ENCODE data around the gene OR5H6.

The OR5H6 gene

DNA sequence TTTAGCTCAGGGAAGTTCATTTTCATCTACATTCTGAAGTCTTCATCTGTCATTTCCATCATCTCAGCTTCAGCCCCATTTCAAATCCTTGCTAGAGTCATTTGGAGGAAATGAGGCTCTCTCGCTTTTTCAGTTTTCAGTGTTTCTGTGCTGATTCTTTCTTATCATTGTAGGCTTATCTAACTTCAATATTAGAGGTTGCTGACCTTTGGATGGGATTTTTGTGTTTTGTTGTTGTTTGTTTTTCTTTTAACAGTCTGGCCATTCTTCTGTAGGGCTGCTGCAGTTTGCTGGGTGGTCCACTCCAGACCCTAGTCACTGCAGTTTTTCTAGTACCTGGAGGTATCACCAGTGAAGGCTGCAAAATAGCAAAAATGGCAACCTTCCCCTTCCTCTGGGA lies 26.9 kb downstream of the OR5H6 start (continued):
- no peak for TF ChIP-seq ISL1 (CRISPR knock-in tag; IDR thresholded peaks at IDR 0.05)
- no peak for TF ChIP-seq ZFP3 (CRISPR knock-in tag; IDR thresholded peaks at IDR 0.05)
- no peak for TF ChIP-seq CSRNP3 (CRISPR knock-in tag; IDR thresholded peaks at IDR 0.05)
- TF ChIP-seq BACH2 (CRISPR knock-in tag; IDR thresholded peaks at IDR 0.05; ENCODE audit: borderline replicate concordance) = no peak
- TF ChIP-seq ZNF8 (CRISPR knock-in tag; IDR thresholded peaks at IDR 0.05) = no peak
- TF ChIP-seq POU6F1 (CRISPR knock-in tag; IDR thresholded peaks at IDR 0.05; ENCODE audit: borderline replicate concordance, low read depth) = no peak
- TF ChIP-seq TOX (CRISPR knock-in tag; IDR thresholded peaks at IDR 0.05; ENCODE audit: borderline replicate concordance) = no peak

GRCh38 chr3:98291332-98291957 lies 27.4 kb downstream of the OR5H6 start:
- TF ChIP-seq SNAI2 (CRISPR knock-in tag; IDR thresholded peaks at IDR 0.05) = no peak
- no peak for TF ChIP-seq CSDC2 (CRISPR knock-in tag; IDR thresholded peaks at IDR 0.05)
- TF ChIP-seq TCF4 (CRISPR knock-in tag; IDR thresholded peaks at IDR 0.05; ENCODE audit: borderline replicate concordance) = no peak
- TF ChIP-seq, protein P1, sequence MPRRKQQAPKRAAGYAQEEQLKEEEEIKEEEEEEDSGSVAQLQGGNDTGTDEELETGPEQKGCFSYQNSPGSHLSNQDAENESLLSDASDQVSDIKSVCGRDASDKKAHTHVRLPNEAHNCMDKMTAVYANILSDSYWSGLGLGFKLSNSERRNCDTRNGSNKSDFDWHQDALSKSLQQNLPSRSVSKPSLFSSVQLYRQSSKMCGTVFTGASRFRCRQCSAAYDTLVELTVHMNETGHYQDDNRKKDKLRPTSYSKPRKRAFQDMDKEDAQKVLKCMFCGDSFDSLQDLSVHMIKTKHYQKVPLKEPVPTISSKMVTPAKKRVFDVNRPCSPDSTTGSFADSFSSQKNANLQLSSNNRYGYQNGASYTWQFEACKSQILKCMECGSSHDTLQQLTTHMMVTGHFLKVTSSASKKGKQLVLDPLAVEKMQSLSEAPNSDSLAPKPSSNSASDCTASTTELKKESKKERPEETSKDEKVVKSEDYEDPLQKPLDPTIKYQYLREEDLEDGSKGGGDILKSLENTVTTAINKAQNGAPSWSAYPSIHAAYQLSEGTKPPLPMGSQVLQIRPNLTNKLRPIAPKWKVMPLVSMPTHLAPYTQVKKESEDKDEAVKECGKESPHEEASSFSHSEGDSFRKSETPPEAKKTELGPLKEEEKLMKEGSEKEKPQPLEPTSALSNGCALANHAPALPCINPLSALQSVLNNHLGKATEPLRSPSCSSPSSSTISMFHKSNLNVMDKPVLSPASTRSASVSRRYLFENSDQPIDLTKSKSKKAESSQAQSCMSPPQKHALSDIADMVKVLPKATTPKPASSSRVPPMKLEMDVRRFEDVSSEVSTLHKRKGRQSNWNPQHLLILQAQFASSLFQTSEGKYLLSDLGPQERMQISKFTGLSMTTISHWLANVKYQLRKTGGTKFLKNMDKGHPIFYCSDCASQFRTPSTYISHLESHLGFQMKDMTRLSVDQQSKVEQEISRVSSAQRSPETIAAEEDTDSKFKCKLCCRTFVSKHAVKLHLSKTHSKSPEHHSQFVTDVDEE (CRISPR knock-in tag; IDR thresholded peaks at IDR 0.05) = no peak
- TF ChIP-seq ZC3H10 (CRISPR knock-in tag; IDR thresholded peaks at IDR 0.05) = no peak
- no peak for TF ChIP-seq ZFP3 (CRISPR knock-in tag; IDR thresholded peaks at IDR 0.05)
- TF ChIP-seq ZNF565 (CRISPR knock-in tag; conservative IDR thresholded peaks at IDR 0.05; ENCODE audit: low read depth) = no peak
- TF ChIP-seq ZNF70 (CRISPR knock-in tag; IDR thresholded peaks at IDR 0.05) = no peak
- no peak for TF ChIP-seq ARNTL (CRISPR knock-in tag; IDR thresholded peaks at IDR 0.05; ENCODE audit: borderline replicate concordance, low read depth)
- no peak for TF ChIP-seq ESRRG (CRISPR knock-in tag; IDR thresholded peaks at IDR 0.05)
- TF ChIP-seq OSR1 (CRISPR knock-in tag; IDR thresholded peaks at IDR 0.05) = no peak
- TF ChIP-seq RARB (CRISPR knock-in tag; IDR thresholded peaks at IDR 0.05) = no peak
- ATAC-seq = no peak
